PC-3 (cell line): Measurements from ENCODE around the gene SERINC1.

ENCODE experiments used
- EZH2 ChIP-seq: fragments of 300-600 bp; sonication (generic); IDR thresholded peaks from one replicate; pipeline ENCODE4 v1.6.1; 2017; ENCODE audit warnings: antibody characterized with exemption, mild to moderate bottlenecking, low read length; ENCODE audit not compliant: unreplicated experiment
- EZH2phosphoT487 ChIP-seq: fragments of 300-600 bp; sonication (generic); IDR thresholded peaks from 2 replicates; pipeline ENCODE4 v1.6.1; 2018; ENCODE audit warnings: mild to moderate bottlenecking, antibody characterized with exemption, low read length, borderline replicate concordance
- TF ChIP-seq, protein P1 (sequence below): fragments of 300-600 bp; sonication (generic); conservative IDR thresholded peaks from 2 replicates; pipeline ENCODE4 v1.5.1; 2017; ENCODE audit warnings: antibody characterized with exemption, low read depth, mild to moderate bottlenecking, low read length

DNA sequence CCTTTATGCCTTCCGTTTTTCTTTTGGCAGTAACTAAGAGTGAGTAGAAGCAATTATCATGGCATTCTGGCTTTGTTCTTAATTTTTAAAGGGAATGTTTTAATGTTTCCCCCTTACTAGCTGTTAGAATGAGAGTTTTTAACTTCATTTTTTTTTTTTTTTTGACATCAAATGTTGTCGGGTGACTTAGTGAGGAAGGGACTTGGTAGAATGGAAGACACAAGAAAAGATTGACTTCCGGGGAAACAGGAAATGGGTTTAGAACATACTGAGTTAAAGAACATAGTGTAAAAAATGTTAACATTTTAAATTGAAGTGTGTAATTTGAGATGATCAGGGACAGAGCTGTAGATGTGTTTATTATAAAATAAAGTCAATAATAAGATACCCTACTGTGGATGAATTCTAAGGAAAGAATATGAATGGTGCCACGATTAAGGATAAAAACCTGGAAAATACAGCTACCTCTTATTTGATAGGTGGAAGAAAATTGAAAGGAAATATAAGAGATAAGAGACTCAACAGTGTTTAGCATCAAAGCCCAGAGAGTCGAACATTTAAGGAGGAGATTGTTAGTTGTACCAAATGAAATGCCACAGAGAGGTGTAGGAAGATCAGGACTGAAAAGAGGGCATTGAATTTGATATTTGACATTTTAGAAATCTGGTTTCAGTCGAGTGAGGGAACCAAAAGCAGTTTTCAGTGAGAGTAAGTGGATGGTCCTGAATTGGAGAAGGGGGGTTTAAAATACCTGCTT, 62.7 kb downstream of the SERINC1 start:
- TF ChIP-seq, protein P1, sequence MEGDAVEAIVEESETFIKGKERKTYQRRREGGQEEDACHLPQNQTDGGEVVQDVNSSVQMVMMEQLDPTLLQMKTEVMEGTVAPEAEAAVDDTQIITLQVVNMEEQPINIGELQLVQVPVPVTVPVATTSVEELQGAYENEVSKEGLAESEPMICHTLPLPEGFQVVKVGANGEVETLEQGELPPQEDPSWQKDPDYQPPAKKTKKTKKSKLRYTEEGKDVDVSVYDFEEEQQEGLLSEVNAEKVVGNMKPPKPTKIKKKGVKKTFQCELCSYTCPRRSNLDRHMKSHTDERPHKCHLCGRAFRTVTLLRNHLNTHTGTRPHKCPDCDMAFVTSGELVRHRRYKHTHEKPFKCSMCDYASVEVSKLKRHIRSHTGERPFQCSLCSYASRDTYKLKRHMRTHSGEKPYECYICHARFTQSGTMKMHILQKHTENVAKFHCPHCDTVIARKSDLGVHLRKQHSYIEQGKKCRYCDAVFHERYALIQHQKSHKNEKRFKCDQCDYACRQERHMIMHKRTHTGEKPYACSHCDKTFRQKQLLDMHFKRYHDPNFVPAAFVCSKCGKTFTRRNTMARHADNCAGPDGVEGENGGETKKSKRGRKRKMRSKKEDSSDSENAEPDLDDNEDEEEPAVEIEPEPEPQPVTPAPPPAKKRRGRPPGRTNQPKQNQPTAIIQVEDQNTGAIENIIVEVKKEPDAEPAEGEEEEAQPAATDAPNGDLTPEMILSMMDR, result no peak
- TF ChIP-seq EZH2, result no peak
- no peak for TF ChIP-seq EZH2phosphoT487
